Mesendoderm (in vitro differentiated cells): ENCODE results near the gene UCN2.

Experiments
- DNase-seq: peaks from one replicate; pipeline ENCODE4 v3.0.0; 2013
- H2AK5ac ChIP-seq: 2 replicates; pipeline ENCODE4 v1.6.1; 2013; ENCODE audit warnings: low read length, inconsistent platforms
- H2BK120ac ChIP-seq: 2 replicates; pipeline ENCODE4 v1.6.1; 2013; ENCODE audit warnings: low read depth, mild to moderate bottlenecking, low read length, moderate library complexity, mixed read lengths
- H2BK15ac ChIP-seq: replicated peaks from 2 replicates; pipeline ENCODE4 v1.6.1; 2013; ENCODE audit warnings: low read depth, mild to moderate bottlenecking, moderate library complexity
- H2BK5ac ChIP-seq: 2 replicates; pipeline ENCODE4 v1.6.1; 2013; ENCODE audit warnings: low read length, inconsistent platforms
- H3K18ac ChIP-seq: 2 replicates; pipeline ENCODE4 v1.6.1; 2013; ENCODE audit warnings: mild to moderate bottlenecking, low read length, mixed read lengths
- H3K23ac ChIP-seq: one replicate; pipeline ENCODE4 v1.6.1; 2013; ENCODE audit warnings: low read length
- H3K27ac ChIP-seq: 2 replicates; pipeline ENCODE4 v1.5.1; 2013; ENCODE audit warnings: low read depth, mild to moderate bottlenecking, inconsistent platforms, low read length, moderate library complexity
- H3K27me3 ChIP-seq: 2 replicates; pipeline ENCODE4 v1.6.1; 2013; ENCODE audit warnings: low read length, control low read depth, mild to moderate bottlenecking, inconsistent platforms; ENCODE audit not compliant: insufficient read depth, poor library complexity
- H3K36me3 ChIP-seq: 2 replicates; pipeline ENCODE4 v1.6.1; 2013; ENCODE audit warnings: low read length, inconsistent platforms; ENCODE audit not compliant: control insufficient read depth, insufficient read depth
- H3K4ac ChIP-seq: one replicate; pipeline ENCODE4 v1.6.1; 2013; ENCODE audit warnings: low read depth, mild to moderate bottlenecking, low read length, moderate library complexity
- H3K4me1 ChIP-seq: 2 replicates; pipeline ENCODE4 v1.6.1; 2013; ENCODE audit warnings: low read depth, low read length, inconsistent platforms; ENCODE audit not compliant: control insufficient read depth
- H3K4me2 ChIP-seq: 2 replicates; pipeline ENCODE4 v1.6.1; 2013; ENCODE audit warnings: low read length
- H3K4me3 ChIP-seq: 2 replicates; pipeline ENCODE4 v1.5.1; 2013; ENCODE audit warnings: mild to moderate bottlenecking, low read length
- H3K56ac ChIP-seq: one replicate; pipeline ENCODE4 v1.6.1; 2013; ENCODE audit warnings: low read length
- H3K79me1 ChIP-seq: 2 replicates; pipeline ENCODE4 v1.6.1; 2013; ENCODE audit warnings: low read length, inconsistent platforms
- H3K79me2 ChIP-seq: 2 replicates; pipeline ENCODE4 v1.6.1; 2013; ENCODE audit warnings: mild to moderate bottlenecking, low read length; ENCODE audit not compliant: control insufficient read depth, insufficient read depth
- H3K9ac ChIP-seq: 2 replicates; pipeline ENCODE4 v1.6.1; 2013; ENCODE audit warnings: low read length, inconsistent platforms
- H4K5ac ChIP-seq: one replicate; pipeline ENCODE4 v1.6.1; 2013; ENCODE audit warnings: low read length
- H4K8ac ChIP-seq: one replicate; pipeline ENCODE4 v1.6.1; 2013; ENCODE audit warnings: low read depth, mild to moderate bottlenecking, control low read depth, low read length, moderate library complexity
- WGBS: extraction: QIAGEN DNeasy Blood & Tissue Kit; methylation state at CpG from one replicate; pipeline ENCODE4 v1.1.7; 2013; ENCODE audit warnings: low lambda C conversion rate, missing lambda C conversion rate; ENCODE audit not compliant: insufficient coverage; ENCODE audit errors: extremely low coverage; 5-methylcytosine and 5-hydroxymethylcytosine counted together

Gene UCN2

DNA sequence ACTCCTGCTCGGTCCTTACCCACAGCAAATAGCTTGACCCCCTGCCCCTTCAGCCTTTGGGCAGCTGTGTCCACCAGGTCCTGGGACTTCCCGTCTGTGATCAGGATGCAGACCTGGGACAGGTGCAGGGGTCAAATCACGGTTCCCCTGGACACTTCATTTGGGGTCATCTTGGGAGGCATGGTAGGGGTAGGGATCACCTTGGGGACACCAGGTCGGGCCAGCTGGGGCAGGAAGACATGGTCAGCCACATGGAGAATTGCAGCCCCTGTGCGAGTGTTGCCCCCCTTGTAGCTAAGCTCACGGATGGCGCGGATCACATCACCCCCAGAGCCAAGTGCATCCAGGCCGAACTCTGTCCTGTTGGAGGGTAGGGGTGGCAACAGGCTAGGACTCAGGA lies 29.8 kb upstream of the UCN2 start:
- no peak overlapping the region for H3K27ac ChIP-seq
- no CpG with 5 or more reads among the region's 9 CpGs for WGBS
- H3K79me1 ChIP-seq: no peaks in the 10 kb centered on the region
- H3K4me1 ChIP-seq: peaks cover 9% of the 10 kb centered on the region
- no peak overlapping the region for H3K18ac ChIP-seq
- H3K23ac ChIP-seq: no peak overlapping the region
- no peak overlapping the region for H2BK5ac ChIP-seq
- H4K5ac ChIP-seq: no peak overlapping the region
- no peak for DNase-seq
- no peak overlapping the region for H3K4ac ChIP-seq
- H3K27me3 ChIP-seq: no peaks in the 10 kb centered on the region
- H3K9ac ChIP-seq: no peak overlapping the region
- no peak overlapping the region for H2BK15ac ChIP-seq
- H3K4me3 ChIP-seq: no peak overlapping the region
- no peak overlapping the region for H4K8ac ChIP-seq
- H3K56ac ChIP-seq: no peak overlapping the region
- no peak overlapping the region for H2BK120ac ChIP-seq
- no peak overlapping the region for H2AK5ac ChIP-seq
- no peak overlapping the region for H3K4me2 ChIP-seq
- no peaks in the 10 kb centered on the region for H3K79me2 ChIP-seq
- peaks cover 1% of the 10 kb centered on the region for H3K36me3 ChIP-seq

DNA sequence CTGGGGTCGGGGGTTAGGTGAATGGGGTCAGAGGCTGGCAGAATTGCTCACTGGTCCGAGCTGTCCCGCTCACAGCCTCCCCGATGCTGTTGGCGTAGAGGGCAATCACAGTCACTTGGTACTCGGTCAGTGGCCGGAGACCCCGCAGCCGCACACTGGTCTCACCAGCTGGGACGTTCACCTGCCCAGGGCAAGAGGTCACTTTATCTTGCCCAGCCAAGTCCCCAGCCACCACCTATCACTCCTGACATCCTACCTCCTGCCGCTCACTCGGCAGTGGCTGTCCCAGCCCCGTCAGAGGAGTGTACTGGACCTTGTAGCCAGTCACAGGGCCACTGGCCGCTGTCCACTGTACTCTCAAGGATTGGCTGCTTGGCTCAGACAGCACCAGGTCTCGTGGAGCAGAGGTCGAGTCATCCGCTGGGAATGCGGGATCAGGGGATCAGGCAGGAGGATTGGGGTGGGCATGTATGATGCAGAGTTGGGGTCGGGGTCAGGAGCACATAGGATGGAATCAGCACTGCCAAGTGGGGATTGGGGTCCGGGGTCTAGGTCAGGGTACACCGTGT lies 29.0 kb upstream of the UCN2 start:
- Histone ChIP-seq H3K4me3 (no peak overlapping the region), H3K4ac (no peak overlapping the region), H2BK5ac (no peak overlapping the region), H3K79me1 (no peaks in the 10 kb centered on the region), H3K9ac (no peak overlapping the region), H3K56ac (no peak overlapping the region), H3K4me1 (peaks cover 9% of the 10 kb centered on the region), H2BK120ac (no peak overlapping the region), H3K23ac (no peak overlapping the region), H3K27me3 (no peaks in the 10 kb centered on the region), H4K5ac (no peak overlapping the region), H4K8ac (no peak overlapping the region), H3K18ac (no peak overlapping the region), H3K36me3 (no peaks in the 10 kb centered on the region), H3K4me2 (no peak overlapping the region), H3K79me2 (no peaks in the 10 kb centered on the region), H2BK15ac (no peak overlapping the region), H3K27ac (no peak overlapping the region), H2AK5ac (no peak overlapping the region)
- DNase-seq: no peak
- no CpG with 5 or more reads among the region's 21 CpGs for WGBS

DNA sequence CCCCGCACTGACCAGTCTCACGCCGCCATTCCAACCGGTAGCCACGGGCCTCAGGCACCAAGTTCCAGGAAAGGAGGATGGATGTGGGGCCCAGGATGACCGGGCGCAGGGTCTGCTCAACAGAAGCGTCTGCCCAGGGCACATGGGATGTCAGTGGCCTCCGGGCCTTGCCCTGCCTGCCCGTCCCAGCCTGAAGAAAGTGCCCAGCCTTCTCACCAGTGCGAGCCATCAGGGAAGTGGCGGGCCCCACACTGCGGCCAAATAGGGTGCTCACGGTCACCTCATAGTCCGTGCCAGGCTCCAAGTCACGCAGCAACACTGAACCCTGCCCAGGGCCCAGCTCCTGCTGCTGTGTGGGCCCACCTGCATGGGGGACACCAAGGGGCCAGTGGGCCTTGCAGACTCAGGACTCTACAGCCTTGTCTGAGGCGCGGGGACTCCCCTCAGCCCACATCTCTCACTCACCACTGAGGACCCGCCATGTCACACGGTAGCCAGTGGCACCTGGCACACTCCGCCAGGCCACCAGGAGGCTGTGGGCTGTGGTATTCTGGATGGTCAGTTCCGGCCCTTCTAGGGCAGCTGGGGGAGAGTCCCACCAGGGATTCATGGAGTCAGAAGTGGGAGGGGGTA lies 28.4 kb upstream of the UCN2 start:
- no peak overlapping the region for H3K23ac ChIP-seq
- no peak for DNase-seq
- no peak overlapping the region for H2BK15ac ChIP-seq
- no peak overlapping the region for H3K9ac ChIP-seq
- no CpG with 5 or more reads among the region's 22 CpGs for WGBS
- H3K27ac ChIP-seq: no peak overlapping the region
- peaks cover 9% of the 10 kb centered on the region for H3K4me1 ChIP-seq
- no peaks in the 10 kb centered on the region for H3K79me2 ChIP-seq
- no peak overlapping the region for H2BK5ac ChIP-seq
- no peak overlapping the region for H3K4me3 ChIP-seq
- H4K8ac ChIP-seq: no peak overlapping the region
- H3K56ac ChIP-seq: no peak overlapping the region
- H3K36me3 ChIP-seq: no peaks in the 10 kb centered on the region
- no peak overlapping the region for H2AK5ac ChIP-seq
- no peak overlapping the region for H2BK120ac ChIP-seq
- no peak overlapping the region for H4K5ac ChIP-seq
- no peak overlapping the region for H3K4me2 ChIP-seq
- H3K18ac ChIP-seq: no peak overlapping the region
- no peak overlapping the region for H3K4ac ChIP-seq
- no peaks in the 10 kb centered on the region for H3K79me1 ChIP-seq
- no peaks in the 10 kb centered on the region for H3K27me3 ChIP-seq

DNA sequence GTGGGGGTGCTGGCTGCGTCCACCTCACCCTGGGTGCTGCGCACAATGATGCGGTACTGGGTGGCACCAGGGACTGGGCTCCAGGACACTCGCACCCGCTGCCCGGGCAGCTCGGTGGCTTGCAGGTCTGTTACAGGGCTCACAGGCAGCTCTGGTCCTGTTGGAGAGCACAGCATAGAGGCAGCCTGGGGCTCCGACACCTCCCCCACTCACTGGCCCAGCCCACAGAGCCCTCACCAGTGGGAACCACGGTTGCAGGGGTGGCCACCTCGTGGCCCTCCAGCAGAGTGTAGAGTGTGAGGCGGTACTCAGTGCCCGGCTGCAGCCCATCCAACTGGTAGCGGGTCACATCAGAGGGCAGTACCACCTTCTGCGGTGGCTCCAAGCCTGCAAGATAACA lies 27.9 kb upstream of the UCN2 start:
- Histone ChIP-seq H3K4ac (no peak overlapping the region), H3K23ac (no peak overlapping the region), H3K79me2 (no peaks in the 10 kb centered on the region), H3K27ac (no peak overlapping the region), H3K4me3 (no peak overlapping the region), H3K79me1 (no peaks in the 10 kb centered on the region), H3K36me3 (no peaks in the 10 kb centered on the region), H3K9ac (no peak overlapping the region), H2BK5ac (no peak overlapping the region), H2BK15ac (no peak overlapping the region), H4K8ac (no peak overlapping the region), H3K27me3 (no peaks in the 10 kb centered on the region), H3K4me2 (no peak overlapping the region), H2AK5ac (no peak overlapping the region), H2BK120ac (no peak overlapping the region), H3K18ac (no peak overlapping the region), H3K56ac (no peak overlapping the region), H3K4me1 (peaks cover 9% of the 10 kb centered on the region), H4K5ac (no peak overlapping the region)
- WGBS: no CpG with 5 or more reads among the region's 14 CpGs
- no peak for DNase-seq

DNA sequence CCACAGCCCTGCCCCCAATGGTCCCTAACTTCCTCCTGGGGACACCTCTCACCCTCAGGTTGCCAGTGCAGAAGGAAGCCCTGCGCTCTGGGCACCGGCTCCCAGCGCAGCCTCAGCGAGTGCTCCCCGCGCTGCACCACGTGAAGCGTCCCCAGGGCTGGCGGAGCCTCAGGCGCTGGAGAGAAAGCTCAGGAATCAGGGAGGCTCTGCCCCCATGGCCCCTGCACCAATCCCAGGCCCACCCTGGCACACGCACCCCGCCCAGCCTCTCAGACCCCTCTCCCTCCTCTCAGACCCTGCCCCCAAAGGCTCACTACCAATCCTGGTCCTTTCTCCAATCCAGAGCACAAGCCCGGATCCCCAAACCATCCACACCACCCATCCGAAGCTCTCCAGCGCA lies 24.6 kb upstream of the UCN2 start:
- Histone ChIP-seq H2BK5ac (no peak overlapping the region), H2BK15ac (no peak overlapping the region), H3K27ac (no peak overlapping the region), H3K18ac (no peak overlapping the region), H2BK120ac (no peak overlapping the region), H3K79me2 (no peaks in the 10 kb centered on the region), H3K79me1 (no peaks in the 10 kb centered on the region), H4K8ac (no peak overlapping the region), H3K23ac (no peak overlapping the region), H3K4ac (no peak overlapping the region), H3K9ac (no peak overlapping the region), H3K56ac (no peak overlapping the region), H3K36me3 (no peaks in the 10 kb centered on the region), H3K4me3 (no peak overlapping the region), H3K27me3 (no peaks in the 10 kb centered on the region), H2AK5ac (no peak overlapping the region), H4K5ac (no peak overlapping the region), H3K4me1 (no peaks in the 10 kb centered on the region), H3K4me2 (no peak overlapping the region)
- no CpG with 5 or more reads among the region's 15 CpGs for WGBS
- DNase-seq: no peak

DNA sequence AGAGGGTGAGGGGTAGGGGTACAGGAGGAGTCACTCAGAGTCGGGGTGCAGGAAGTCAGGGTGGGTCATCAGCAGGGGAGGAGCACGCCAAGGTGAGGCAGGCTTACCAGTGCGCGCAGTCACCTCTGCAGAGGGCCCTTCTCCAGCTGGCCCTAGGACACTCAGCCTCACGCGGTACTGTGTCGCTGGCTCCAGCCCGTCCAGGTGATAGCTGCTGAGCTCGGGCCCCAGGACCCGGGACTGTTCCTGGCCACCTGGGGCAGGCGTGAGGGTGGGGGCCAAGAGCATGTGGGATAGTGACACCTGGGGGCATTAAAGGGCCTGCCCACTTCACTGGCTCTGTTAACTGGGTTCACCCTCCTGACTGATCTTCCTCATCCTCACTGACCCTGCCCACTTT lies 24.1 kb upstream of the UCN2 start:
- WGBS: no CpG with 5 or more reads among the region's 11 CpGs

More for the DNA sequence above, 24.1 kb upstream of the UCN2 start:
- Histone ChIP-seq H3K27ac (no peak overlapping the region), H4K5ac (no peak overlapping the region), H3K56ac (no peak overlapping the region), H3K18ac (no peak overlapping the region), H2BK120ac (no peak overlapping the region), H3K79me2 (no peaks in the 10 kb centered on the region), H4K8ac (no peak overlapping the region), H3K4me1 (no peaks in the 10 kb centered on the region), H3K4me3 (no peak overlapping the region), H3K36me3 (no peaks in the 10 kb centered on the region), H3K79me1 (no peaks in the 10 kb centered on the region), H3K9ac (no peak overlapping the region), H2AK5ac (no peak overlapping the region), H3K4me2 (no peak overlapping the region), H3K23ac (no peak overlapping the region), H2BK15ac (no peak overlapping the region), H3K4ac (no peak overlapping the region), H2BK5ac (no peak overlapping the region), H3K27me3 (no peaks in the 10 kb centered on the region)
- no peak for DNase-seq
